Measurements from ENCODE around the gene PLCL2. TPM values are rescaled to one million over a fixed set of nuclear protein-coding genes. Genes with fewer than 3 reads are reported as not detected.

The PLCL2 gene
- total RNA-seq, 3 donors from 2014 or later (not counting 1 experiment from before 2014, with no cell fraction given): 71.5 to 94.9 (median 84.7) TPM

GRCh38 chr3:17028363-17028762, 143.6 kb downstream of the PLCL2 start:
- no peak for DNase-seq
- intact Hi-C loops (cut with micrococcal nuclease): no loop called here
- no peak overlapping the region for H3K4me3 Mint-ChIP-seq
- peak overlapping the region in 1 of 2 donors; percentile 67 for H3K27ac Mint-ChIP-seq
- Histone ChIP-seq H3K4me1 (ENCODE audit: control insufficient read depth, insufficient read depth, low read length) (peaks cover 29% of the 10 kb centered on the region), H3K27me3 (ENCODE audit: control insufficient read depth, insufficient read depth, low read length) (no peaks in the 10 kb centered on the region), H3K27ac (ENCODE audit: low read length) (no peak overlapping the region), H3K9me3 (ENCODE audit: control insufficient read depth, insufficient read depth, low read length) (no peaks in the 10 kb centered on the region), H3K36me3 (ENCODE audit: control insufficient read depth, insufficient read depth, low read length) (peaks cover 6% of the 10 kb centered on the region), H3K4me3 (ENCODE audit: low read length) (no peak overlapping the region)
- TF ChIP-seq, protein P1, sequence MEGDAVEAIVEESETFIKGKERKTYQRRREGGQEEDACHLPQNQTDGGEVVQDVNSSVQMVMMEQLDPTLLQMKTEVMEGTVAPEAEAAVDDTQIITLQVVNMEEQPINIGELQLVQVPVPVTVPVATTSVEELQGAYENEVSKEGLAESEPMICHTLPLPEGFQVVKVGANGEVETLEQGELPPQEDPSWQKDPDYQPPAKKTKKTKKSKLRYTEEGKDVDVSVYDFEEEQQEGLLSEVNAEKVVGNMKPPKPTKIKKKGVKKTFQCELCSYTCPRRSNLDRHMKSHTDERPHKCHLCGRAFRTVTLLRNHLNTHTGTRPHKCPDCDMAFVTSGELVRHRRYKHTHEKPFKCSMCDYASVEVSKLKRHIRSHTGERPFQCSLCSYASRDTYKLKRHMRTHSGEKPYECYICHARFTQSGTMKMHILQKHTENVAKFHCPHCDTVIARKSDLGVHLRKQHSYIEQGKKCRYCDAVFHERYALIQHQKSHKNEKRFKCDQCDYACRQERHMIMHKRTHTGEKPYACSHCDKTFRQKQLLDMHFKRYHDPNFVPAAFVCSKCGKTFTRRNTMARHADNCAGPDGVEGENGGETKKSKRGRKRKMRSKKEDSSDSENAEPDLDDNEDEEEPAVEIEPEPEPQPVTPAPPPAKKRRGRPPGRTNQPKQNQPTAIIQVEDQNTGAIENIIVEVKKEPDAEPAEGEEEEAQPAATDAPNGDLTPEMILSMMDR (IDR thresholded peaks at IDR 0.05): no peak
- no peaks in the 10 kb centered on the region for H3K36me3 Mint-ChIP-seq
- WGBS (ENCODE audit: insufficient coverage): 93% methylated on average over 4 of the region's 4 CpGs
- ATAC-seq: no peak
- no peaks in the 10 kb centered on the region for H3K9me3 Mint-ChIP-seq
- peaks cover 79 to 85% of the 10 kb centered on the region in 2 donors for H3K4me1 Mint-ChIP-seq
- H3K27me3 Mint-ChIP-seq (ENCODE audit: low read depth in 2 of 2): no peaks in the 10 kb centered on the region

DNA sequence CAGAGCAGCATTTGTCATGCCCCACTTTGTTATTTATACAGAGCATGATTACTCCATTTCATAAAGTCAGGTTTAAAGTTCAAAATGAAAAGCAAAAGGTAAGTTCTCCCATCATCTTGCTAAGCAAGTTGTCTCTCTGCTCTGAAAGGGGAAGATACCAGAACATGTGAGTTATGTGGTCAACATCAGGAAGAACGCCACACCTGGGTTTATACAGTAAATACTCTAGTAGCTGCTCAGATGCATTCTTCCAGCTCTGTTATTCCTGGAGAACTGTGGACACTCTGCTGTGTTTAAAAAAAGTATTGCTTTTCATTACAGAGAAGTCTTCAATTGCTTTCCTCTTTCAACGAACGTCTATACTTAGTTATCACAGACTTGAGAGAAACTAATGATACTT, 145.7 kb downstream of the PLCL2 start:
- Mint-ChIP-seq H3K9me3 (no peaks in the 10 kb centered on the region), H3K4me1 (peaks cover 75 to 83% of the 10 kb centered on the region in 2 donors), H3K27ac (peak overlapping the region; percentile 24 to 64), H3K4me3 (no peak overlapping the region), H3K36me3 (no peaks in the 10 kb centered on the region), H3K27me3 (ENCODE audit: low read depth in 2 of 2) (no peaks in the 10 kb centered on the region)
- TF ChIP-seq, protein P1 (IDR thresholded peaks at IDR 0.05): no peak
- Histone ChIP-seq H3K27me3 (ENCODE audit: control insufficient read depth, insufficient read depth, low read length) (no peaks in the 10 kb centered on the region), H3K4me1 (ENCODE audit: control insufficient read depth, insufficient read depth, low read length) (peaks cover 26% of the 10 kb centered on the region), H3K4me3 (ENCODE audit: low read length) (no peak overlapping the region), H3K27ac (ENCODE audit: low read length) (no peak overlapping the region), H3K9me3 (ENCODE audit: control insufficient read depth, insufficient read depth, low read length) (no peaks in the 10 kb centered on the region), H3K36me3 (ENCODE audit: control insufficient read depth, insufficient read depth, low read length) (peaks cover 5% of the 10 kb centered on the region)
- peak in 1 of 2 donors; percentile 21 for DNase-seq
- WGBS (ENCODE audit: insufficient coverage): 17% methylated on average over 1 of the region's 3 CpGs
- ATAC-seq: no peak
- intact Hi-C loops (cut with micrococcal nuclease): loop anchor here (5.0 kb wide), 3 partner anchors 33 to 143 kb away; no protein-coding TSS in a partner anchor

DNA sequence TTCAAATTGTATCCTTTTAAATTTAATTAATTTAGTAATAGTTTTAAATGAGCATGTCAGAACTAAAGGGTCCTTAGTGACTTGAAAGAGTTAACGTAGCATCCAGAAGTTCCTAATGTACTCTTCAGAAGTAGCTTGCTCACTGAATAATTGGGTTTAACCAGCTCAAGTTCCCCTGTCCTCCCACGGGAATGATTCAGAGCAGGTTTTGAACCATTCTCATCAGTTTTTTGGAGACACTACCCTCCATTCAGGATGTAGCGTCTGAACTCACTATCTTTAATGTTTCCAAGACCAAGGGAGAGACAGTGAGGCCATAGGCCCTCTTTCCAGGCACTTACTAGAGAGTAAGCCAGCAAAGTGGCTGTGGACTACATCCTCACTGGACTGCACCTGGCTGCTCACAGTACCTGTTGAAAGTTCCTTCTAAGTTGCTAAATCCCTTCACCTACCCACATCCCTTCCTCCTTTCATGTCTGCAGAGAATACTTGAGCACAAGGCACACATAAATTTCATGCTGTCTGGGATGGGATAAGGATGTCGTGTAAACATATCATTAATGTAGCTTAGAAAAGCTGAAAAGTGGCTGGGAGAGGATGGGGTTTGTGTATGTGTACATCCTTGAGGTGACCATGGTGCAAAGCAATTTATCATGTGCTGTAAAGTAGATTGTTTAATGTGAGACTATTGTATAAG, 146.3 kb downstream of the PLCL2 start:
- intact Hi-C loops (cut with micrococcal nuclease): loop anchor here (5.0 kb wide), 3 partner anchors 34 to 144 kb away; no protein-coding TSS in a partner anchor
- 83% methylated on average over 4 of the region's 4 CpGs for WGBS (ENCODE audit: insufficient coverage)
- DNase-seq (no peak), ATAC-seq (no peak)
- Histone ChIP-seq H3K27ac (ENCODE audit: low read length) (no peak overlapping the region), H3K9me3 (ENCODE audit: control insufficient read depth, insufficient read depth, low read length) (no peaks in the 10 kb centered on the region), H3K27me3 (ENCODE audit: control insufficient read depth, insufficient read depth, low read length) (no peaks in the 10 kb centered on the region), H3K4me3 (ENCODE audit: low read length) (no peak overlapping the region), H3K36me3 (ENCODE audit: control insufficient read depth, insufficient read depth, low read length) (peaks cover 5% of the 10 kb centered on the region), H3K4me1 (ENCODE audit: control insufficient read depth, insufficient read depth, low read length) (peaks cover 26% of the 10 kb centered on the region)
- Mint-ChIP-seq H3K36me3 (no peaks in the 10 kb centered on the region), H3K4me3 (no peak overlapping the region), H3K4me1 (peaks cover 74 to 82% of the 10 kb centered on the region in 2 donors), H3K27ac (peak overlapping the region; percentile 29 to 60), H3K9me3 (no peaks in the 10 kb centered on the region), H3K27me3 (ENCODE audit: low read depth in 2 of 2) (no peaks in the 10 kb centered on the region)
- TF ChIP-seq, protein P1 (IDR thresholded peaks at IDR 0.05): no peak
